Vagina (tissue), 2 donors: ENCODE results near the gene SCGN. TPM values are rescaled to one million over a fixed set of nuclear protein-coding genes. Genes with fewer than 3 reads are reported as not detected.
"Not testable (repeated sequence)": the region's sequence is repeated elsewhere in the genome, so short reads cannot be mapped to it uniquely, and the experiment has no call there.

Experiments used
- DNase-seq, 2 donors: peaks; one replicate each; pipeline ENCODE4 v3.0.0-alpha.2; 2017; ENCODE audit errors: extremely low spot score in 2 of 2
- H3K27ac ChIP-seq: fragments of 200-600 bp; sonication (generic); one replicate; pipeline ENCODE4 v1.5.1; 2019
- H3K27me3 ChIP-seq: fragments of 200-600 bp; sonication (generic); one replicate; pipeline ENCODE4 v1.5.1; 2019
- H3K36me3 ChIP-seq, 2 donors: fragments of 200-600 bp; sonication (generic); one replicate each; pipeline ENCODE4 v1.5.1; 2017 to 2019
- H3K4me1 ChIP-seq: fragments of 200-600 bp; sonication (generic); one replicate; pipeline ENCODE4 v1.5.1; 2019
- H3K4me3 ChIP-seq, 2 donors: fragments of 200-600 bp; sonication (generic); 1 replicate in 1 of 2; 2 replicates in 1 of 2; pipeline ENCODE4 v1.5.1; 2016 to 2019
- H3K9me3 ChIP-seq: fragments of 200-600 bp; sonication (generic); one replicate; pipeline ENCODE4 v1.5.1; 2019
- CTCF ChIP-seq, 3 experiments: fragments of 450-650 bp in 2 of 3; fragments of 200-600 bp in 1 of 3; sonication (generic) in 1 of 3; IDR thresholded peaks; one replicate each; pipeline ENCODE4 v1.5.1; 2017 to 2019; ENCODE audit warnings: antibody characterized with exemption in 3 of 3, mild to moderate bottlenecking in 2 of 3, moderate library complexity in 2 of 3
- POLR2A ChIP-seq, 2 donors: fragments of 450-650 bp; IDR thresholded peaks; one replicate each; pipeline ENCODE4 v1.6.1; 2017; ENCODE audit warnings: antibody characterized with exemption in 2 of 2, mild to moderate bottlenecking in 2 of 2, moderate library complexity in 2 of 2
- POLR2AphosphoS5 ChIP-seq, 2 donors: sonication (generic); formaldehyde crosslinking; IDR thresholded peaks; one replicate each; pipeline ENCODE4 v1.9.0; 2017; ENCODE audit warnings: antibody characterized with exemption in 2 of 2, mild to moderate bottlenecking in 2 of 2, low read depth in 1 of 2; ENCODE audit not compliant: insufficient read depth in 1 of 2
- intact Hi-C: fragments of 100-400 bp; cut with DNase I; formaldehyde crosslinking; loops from one replicate; pipeline ENCODE4 v1.15.1; 2023
- total RNA-seq: library from RNA; depleted of rRNA; stranded (reverse); fragments of >200 nt; gene quantifications from one replicate; pipeline ENCODE4 v1.2.3, GENCODE V29; 2016

Gene SCGN
- total RNA-seq, 1 donor from 2014 or later = not detected

- no peaks in the 10 kb centered on the region for H3K36me3 ChIP-seq
- H3K9me3 ChIP-seq = no peaks in the 10 kb centered on the region
- H3K4me1 ChIP-seq = no peaks in the 10 kb centered on the region
- H3K27me3 ChIP-seq = no peaks in the 10 kb centered on the region
- TF ChIP-seq CTCF (IDR thresholded peaks at IDR 0.05) (no peak), POLR2A (IDR thresholded peaks at IDR 0.05) (no peak)
- no peak for DNase-seq
- H3K27ac ChIP-seq = no peak overlapping the region
- intact Hi-C loops = no loop called here
- no peak overlapping the region for H3K4me3 ChIP-seq
Measured at GRCh38 chr6:25747477-25747876, 95.5 kb downstream of the SCGN start.

- H3K9me3 ChIP-seq = no peaks in the 10 kb centered on the region
- no peaks in the 10 kb centered on the region for H3K4me1 ChIP-seq
- TF ChIP-seq POLR2AphosphoS5 (IDR thresholded peaks at IDR 0.05; ENCODE audit: insufficient read depth in 1 of 2, low read depth in 1 of 2) = no peak
- no peak for TF ChIP-seq CTCF (IDR thresholded peaks at IDR 0.05)
- no peak for TF ChIP-seq POLR2A (IDR thresholded peaks at IDR 0.05)
- H3K36me3 ChIP-seq = no peaks in the 10 kb centered on the region
- intact Hi-C loops = no loop called here
- no peaks in the 10 kb centered on the region for H3K27me3 ChIP-seq
- no peak overlapping the region for H3K27ac ChIP-seq
- H3K4me3 ChIP-seq = no peak overlapping the region
- DNase-seq = no peak
Measured at GRCh38 chr6:25748049-25748448, 96.0 kb downstream of the SCGN start.

GRCh38 chr6:25748601-25749517 is 96.8 kb downstream of the SCGN start:
- H3K27me3 ChIP-seq, intact Hi-C loops, H3K4me3 ChIP-seq, DNase-seq, H3K36me3 ChIP-seq, H3K9me3 ChIP-seq, H3K4me1 ChIP-seq, H3K27ac ChIP-seq: not testable (repeated sequence)

- TF ChIP-seq POLR2A (IDR thresholded peaks at IDR 0.05) (no peak), CTCF (IDR thresholded peaks at IDR 0.05) (no peak), POLR2AphosphoS5 (IDR thresholded peaks at IDR 0.05; ENCODE audit: insufficient read depth in 1 of 2, low read depth in 1 of 2) (no peak)
- Histone ChIP-seq H3K9me3 (no peaks in the 10 kb centered on the region), H3K4me1 (no peaks in the 10 kb centered on the region), H3K27ac (no peak overlapping the region), H3K27me3 (no peaks in the 10 kb centered on the region), H3K4me3 (no peak overlapping the region), H3K36me3 (no peaks in the 10 kb centered on the region)
- intact Hi-C loops = no loop called here
- DNase-seq = no peak
Measured at GRCh38 chr6:25749837-25750236, 97.8 kb downstream of the SCGN start.

- intact Hi-C loops = no loop called here
- no peak overlapping the region for H3K27ac ChIP-seq
- H3K9me3 ChIP-seq = no peaks in the 10 kb centered on the region
- no peak overlapping the region for H3K4me3 ChIP-seq
- no peak for TF ChIP-seq CTCF (IDR thresholded peaks at IDR 0.05)
- TF ChIP-seq POLR2AphosphoS5 (IDR thresholded peaks at IDR 0.05; ENCODE audit: insufficient read depth in 1 of 2, low read depth in 1 of 2) = no peak
- no peak for TF ChIP-seq POLR2A (IDR thresholded peaks at IDR 0.05)
- H3K27me3 ChIP-seq = no peaks in the 10 kb centered on the region
- H3K36me3 ChIP-seq = no peaks in the 10 kb centered on the region
- DNase-seq = no peak
- no peaks in the 10 kb centered on the region for H3K4me1 ChIP-seq
Measured at GRCh38 chr6:25750906-25751305, 98.9 kb downstream of the SCGN start.

Other genes starting within 250 kb of the SCGN start
- not detected for gene SLC17A4, start 102.5 kb downstream of the SCGN start, total RNA-seq
- gene SLC17A1, start 179.8 kb downstream of the SCGN start, total RNA-seq = not detected
- not detected for gene SLC17A3, start 222.0 kb downstream of the SCGN start, total RNA-seq